GM15510 (cell line): ENCODE data around the gene PPP1R12C.

Experiments
- POLR2A ChIP-seq: IDR thresholded peaks from 3 replicates; pipeline ENCODE4 v1.6.1; 2011; ENCODE audit warnings: borderline replicate concordance; ENCODE audit not compliant: insufficient read length; ENCODE audit errors: extremely low read depth

PPP1R12C gene

GRCh38 chr19:55116859-55117662 lies at the start of gene PPP1R12C:
TSS of gene PPP1R12C (minus strand) at chr19:55117637. CDS start at chr19:55117543, 94 bp downstream.
- TF ChIP-seq POLR2A, result no peak

- no peak for TF ChIP-seq POLR2A
These were observed 49.3 kb upstream of the PPP1R12C start, which contains the start of gene DNAAF3 for GRCh38 chr19:55166530-55167268. TSS of gene DNAAF3 (minus strand) at chr19:55166613. CDS start at chr19:55166413, 200 bp downstream.

- TF ChIP-seq POLR2A, result no peak
These were observed 48.6 kb upstream of the PPP1R12C start for GRCh38 chr19:55165952-55166529.

GRCh38 chr19:55161571-55162322 lies 44.3 kb upstream of the PPP1R12C start:
- no peak for TF ChIP-seq POLR2A

GRCh38 chr19:55160986-55161365 lies 43.5 kb upstream of the PPP1R12C start:
- no peak for TF ChIP-seq POLR2A

GRCh38 chr19:55160128-55160985 lies 42.9 kb upstream of the PPP1R12C start:
- TF ChIP-seq POLR2A, result no peak

GRCh38 chr19:55158848-55159749 lies 41.7 kb upstream of the PPP1R12C start:
- no peak for TF ChIP-seq POLR2A

- no peak for TF ChIP-seq POLR2A
These were observed 41.0 kb upstream of the PPP1R12C start for GRCh38 chr19:55158423-55158822.

- TF ChIP-seq POLR2A, result no peak
These were observed 39.8 kb upstream of the PPP1R12C start, which contains the start of gene TNNI3 for GRCh38 chr19:55157064-55157908. TSS of gene TNNI3 (minus strand) at chr19:55157732. CDS start at chr19:55157589, 143 bp downstream.

GRCh38 chr19:55156202-55157063 lies 39.0 kb upstream of the PPP1R12C start:
- TF ChIP-seq POLR2A, result no peak

GRCh38 chr19:55153652-55154264 lies 36.3 kb upstream of the PPP1R12C start:
- TF ChIP-seq POLR2A, result no peak

GRCh38 chr19:55152017-55152416 lies 34.6 kb upstream of the PPP1R12C start:
- TF ChIP-seq POLR2A, result no peak
